ENCODE measurements around the gene DNASE2. TPM values are rescaled to one million over a fixed set of nuclear protein-coding genes. Genes with fewer than 3 reads are reported as not detected.

The DNASE2 gene
- total RNA-seq, 1 experiment from 2014 or later: 23.8 TPM

DNA sequence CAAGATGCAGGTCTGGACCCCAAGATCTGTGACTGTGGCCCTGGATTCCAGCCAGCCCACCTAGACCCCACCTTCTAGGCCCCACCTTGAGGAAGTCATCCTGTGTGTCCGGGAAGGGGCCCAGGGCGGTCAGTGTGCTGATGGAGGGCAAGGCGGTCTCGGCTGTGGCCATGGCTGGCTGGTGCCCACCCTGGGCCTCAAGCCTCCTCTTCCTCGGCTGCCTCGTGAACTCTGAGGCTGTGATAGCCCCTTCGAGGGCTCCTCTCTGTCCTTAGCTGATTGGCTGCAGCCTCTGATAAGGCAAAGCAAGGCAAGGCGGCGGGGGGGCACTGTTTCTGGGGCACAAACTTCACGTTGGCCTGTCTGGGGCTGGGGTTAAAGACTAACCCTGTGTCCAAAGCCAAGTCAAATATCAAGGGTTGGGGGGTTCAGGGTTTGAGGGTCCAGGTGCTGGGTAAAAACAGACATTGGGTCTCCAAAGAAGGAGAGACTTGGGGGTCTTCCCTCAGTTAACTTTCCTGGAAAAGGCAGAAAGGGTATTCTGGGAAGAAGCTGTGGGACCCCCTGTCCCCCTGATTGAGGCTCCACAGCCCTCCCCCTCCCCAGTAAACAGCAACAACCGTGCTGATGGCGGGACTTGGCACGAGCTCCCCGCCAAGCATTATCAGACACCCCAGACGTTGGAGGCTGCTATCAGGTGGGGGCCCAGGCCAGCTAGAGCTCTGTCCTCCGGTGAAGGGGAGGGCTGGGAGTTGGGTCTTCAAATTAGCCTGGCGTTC lies 5.9 kb upstream of the DNASE2 start, which contains the start of gene KLF1:
Gene KLF1, minus strand, starts transcription at position 233 of the 779 bp plus-strand sequence. Its CDS starts 61 bp downstream, at position 172.
- no peak within 1 kb of the TSS; a peak in 1 of 7 replicates for H3K27ac Mint-ChIP-seq
- Histone ChIP-seq H2BK120ac (ENCODE audit: low read depth, low read length, poor library complexity, severe bottlenecking) (no peak within 1 kb of the TSS), H3K14ac (ENCODE audit: insufficient read depth, low read length) (peak within 1 kb of the TSS; percentile 73), H2AFZ (ENCODE audit: low read length) (no peak within 1 kb of the TSS), H4K8ac (replicated peaks; ENCODE audit: insufficient read length, low read depth, low read length) (no peak within 1 kb of the TSS), H4K20me1 (ENCODE audit: control insufficient read depth, insufficient read depth, insufficient read length) (no peaks in the 10 kb centered on the region), H4K91ac (ENCODE audit: insufficient read length, low read depth, low read length) (no peak within 1 kb of the TSS), H2BK12ac (ENCODE audit: insufficient read length, low read depth, low read length) (no peak within 1 kb of the TSS), H3K56ac (ENCODE audit: insufficient read length, low read depth, low read length) (no peak within 1 kb of the TSS), H2AK5ac (ENCODE audit: insufficient read length, low read length) (no peak within 1 kb of the TSS), H3K9me3 (ENCODE audit: control insufficient read depth, low read depth, low read length) (no peaks in the 10 kb centered on the region), H3K23me2 (ENCODE audit: insufficient read length, low read depth, low read length, poor library complexity, severe bottlenecking) (peaks cover 14% of the 10 kb centered on the region), H3K79me1 (ENCODE audit: insufficient read depth, low read depth, low read length, poor library complexity, severe bottlenecking) (no peaks in the 10 kb centered on the region), H3K23ac (ENCODE audit: insufficient read length, low read depth, low read length) (no peak within 1 kb of the TSS), H2BK20ac (ENCODE audit: low read depth, low read length, poor library complexity, severe bottlenecking) (no peak within 1 kb of the TSS), H2BK5ac (ENCODE audit: insufficient read length, low read length) (no peak within 1 kb of the TSS), H2BK15ac (ENCODE audit: low read depth, low read length) (no peak within 1 kb of the TSS), H3K4me2 (ENCODE audit: insufficient read depth, insufficient read length, low read length) (peak within 1 kb of the TSS; percentile 79), H4K5ac (ENCODE audit: insufficient read length, low read depth, low read length) (no peak within 1 kb of the TSS), H3K4me1 (ENCODE audit: insufficient read depth, low read length) (no peaks in the 10 kb centered on the region), H3K27me3 (ENCODE audit: insufficient read depth, low read length) (0 out of 2 replicates have a peak, but pooled peaks cover 1% of the 10 kb centered on the region), H3K4ac (ENCODE audit: low read depth, low read length) (no peak within 1 kb of the TSS), H3K9ac (ENCODE audit: extremely low read depth, insufficient read length, low read length) (peak within 1 kb of the TSS; percentile 38), H3K18ac (ENCODE audit: insufficient read length, low read depth, low read length) (peak within 1 kb of the TSS; percentile 7), H3K27ac (ENCODE audit: insufficient read length, low read depth, low read length) (no peak within 1 kb of the TSS), H3T11ph (ENCODE audit: low read length) (no peak within 1 kb of the TSS), H3K79me2 (ENCODE audit: insufficient read depth, low read length) (no peaks in the 10 kb centered on the region; the same call in 1 of the 2 replicates)
- no CpG with 5 or more reads among the region's 17 CpGs for WGBS (ENCODE audit: extremely low coverage, insufficient read length, low lambda C conversion rate)
- no peak for TF ChIP-seq CTCF (conservative IDR thresholded peaks at IDR 0.05)
- H3K27me3 Mint-ChIP-seq (ENCODE audit: low read depth): peaks cover 52% of the 10 kb centered on the region
- DNase-seq: no peak
- peaks cover 3 to 10% (median 4%) of the 10 kb centered on the region in 3 experiments; a peak in 5 of 7 replicates for H3K36me3 Mint-ChIP-seq (ENCODE audit: insufficient read depth in 1 of 3, low read depth in 3 of 3)
- peaks cover 13 to 24% of the 10 kb centered on the region in 2 experiments for H3K4me1 Mint-ChIP-seq
- peaks cover 16% of the 10 kb centered on the region in 2 experiments for H3K9me3 Mint-ChIP-seq
- H3K4me3 Mint-ChIP-seq: peak within 1 kb of the TSS; percentile 55 to 82

Measured in H9 (cell line).